Fibroblast of skin of right biceps (primary cell): ENCODE data around the gene WDR64.
"Not testable (repeated sequence)": the region's sequence is repeated elsewhere in the genome, so short reads cannot be mapped to it uniquely, and the experiment has no call there.

Experiments used
- DNase-seq: peaks from one replicate; pipeline ENCODE4 v3.0.0-alpha.2; 2013

The WDR64 gene

GRCh38 chr1:241813768-241814320 is 161.8 kb downstream of the WDR64 start:
- DNase-seq, result no peak

- peak; percentile 14 for DNase-seq
These were observed 163.9 kb downstream of the WDR64 start for GRCh38 chr1:241816008-241816407.

GRCh38 chr1:241817331-241817792 is 165.3 kb downstream of the WDR64 start:
- peak; percentile 80 for DNase-seq

DNA sequence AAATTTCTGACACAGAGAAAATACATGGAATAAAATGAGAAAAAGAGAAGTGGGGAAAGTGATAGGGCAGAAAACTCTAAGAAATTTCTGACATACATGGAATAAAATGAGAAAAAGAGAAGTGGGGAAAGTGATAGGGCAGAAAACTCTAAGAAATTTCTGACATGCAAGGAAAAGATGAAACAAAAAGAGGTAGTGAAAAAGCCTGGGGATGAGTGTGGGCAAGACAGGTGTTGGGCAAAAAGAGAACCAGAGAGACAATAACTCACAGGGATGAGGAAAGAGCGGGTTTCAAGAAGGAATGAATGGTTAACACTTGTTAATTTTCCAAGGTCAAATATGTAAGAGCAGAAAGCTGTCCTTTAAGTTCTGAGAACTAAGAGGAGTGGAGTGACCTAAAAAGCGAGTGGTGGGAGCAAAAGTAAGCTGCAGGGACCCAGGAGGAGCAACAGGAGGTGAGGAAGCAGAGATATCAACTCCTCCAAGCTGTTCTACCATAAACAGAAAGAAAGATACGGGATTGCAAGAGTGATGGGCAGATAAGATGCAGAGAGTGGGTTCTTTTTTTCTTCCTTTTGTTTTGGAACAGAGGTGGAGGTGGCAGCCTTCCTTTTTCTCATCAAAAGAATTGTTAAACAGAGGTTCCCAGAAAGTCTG is 166.0 kb downstream of the WDR64 start:
- DNase-seq, result no peak

- DNase-seq, result no peak
These were observed 167.3 kb downstream of the WDR64 start for GRCh38 chr1:241819340-241819866.

- DNase-seq, result peak; percentile 60
These were observed 169.3 kb downstream of the WDR64 start for GRCh38 chr1:241821363-241821762.

DNA sequence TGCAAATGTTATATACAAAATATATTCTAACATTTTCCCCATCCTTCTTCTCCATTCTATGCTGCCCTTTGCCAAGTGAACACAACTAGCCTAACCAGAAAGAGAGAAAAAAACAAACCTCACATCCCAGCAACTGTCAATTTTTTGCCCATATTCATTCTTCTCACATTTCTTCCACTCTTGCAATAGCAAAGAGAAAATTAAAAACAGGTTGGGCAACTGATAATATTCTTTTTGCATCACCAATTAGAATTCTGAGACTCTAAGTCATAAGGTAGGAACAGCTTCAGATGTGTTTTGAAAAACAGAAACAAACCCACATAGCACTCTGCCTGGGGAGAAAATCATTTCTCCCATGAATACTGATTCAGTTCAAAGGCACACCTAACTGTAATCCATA is 170.8 kb downstream of the WDR64 start:
- peak; percentile 17 for DNase-seq

DNA sequence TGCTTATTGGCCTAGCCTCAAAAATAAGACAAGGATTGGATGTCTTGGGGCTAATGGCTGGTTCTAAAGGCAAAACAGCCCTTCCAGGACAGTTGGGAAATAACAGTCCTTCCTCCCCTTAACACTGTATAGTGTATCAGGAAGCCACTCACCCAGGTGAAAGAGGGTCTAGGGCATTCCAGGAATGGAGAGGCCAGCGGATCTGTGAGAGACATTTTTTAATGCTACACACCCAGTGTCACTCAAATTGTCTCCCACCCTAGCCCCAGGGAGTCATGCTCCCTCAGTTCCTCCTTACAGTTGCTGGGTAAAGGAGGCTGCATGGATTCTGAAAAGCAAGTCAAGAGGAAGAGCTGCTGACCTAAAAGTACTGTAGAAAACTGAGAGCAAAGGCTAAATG is 171.8 kb downstream of the WDR64 start:
- DNase-seq, result no peak

DNA sequence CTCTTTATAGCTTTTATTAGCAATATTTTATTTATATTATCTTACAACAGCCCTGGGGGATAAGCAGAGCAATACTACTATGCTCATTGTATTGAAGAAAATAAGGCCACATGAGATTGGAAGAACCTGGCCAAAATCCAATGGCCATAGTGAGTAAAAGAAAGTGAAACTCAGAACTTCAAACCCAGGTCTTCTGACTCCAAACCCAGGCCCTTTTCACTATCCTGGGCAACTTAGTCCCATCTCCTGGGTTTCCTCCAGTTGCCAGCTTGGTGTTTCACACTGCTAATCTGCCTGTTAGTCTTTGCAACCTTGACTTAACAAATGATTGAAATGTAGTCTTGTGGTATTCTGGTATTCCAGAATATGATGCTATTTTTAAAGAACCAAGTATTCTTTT is 173.5 kb downstream of the WDR64 start:
- peak; percentile 16 for DNase-seq

DNA sequence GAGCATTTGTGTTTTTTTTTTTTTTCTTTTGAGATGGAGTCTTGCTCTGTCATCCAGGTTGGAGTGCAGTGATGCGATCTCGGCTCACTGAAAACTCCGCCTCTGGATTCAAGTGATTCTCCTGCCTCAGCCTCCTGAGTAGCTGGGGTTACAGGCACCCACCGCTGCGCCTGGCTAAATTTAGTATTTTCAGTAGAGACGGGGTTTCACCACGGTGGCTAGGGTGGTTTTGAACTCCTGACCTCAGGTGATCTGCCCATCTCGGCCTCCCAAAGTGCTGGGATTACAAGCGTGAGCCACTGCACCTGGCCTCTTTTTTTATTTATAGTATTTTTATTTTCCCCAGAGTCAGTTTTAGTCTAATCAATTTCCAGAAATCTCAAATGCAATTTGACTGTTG is 174.5 kb downstream of the WDR64 start:
- not testable (repeated sequence) for DNase-seq

DNA sequence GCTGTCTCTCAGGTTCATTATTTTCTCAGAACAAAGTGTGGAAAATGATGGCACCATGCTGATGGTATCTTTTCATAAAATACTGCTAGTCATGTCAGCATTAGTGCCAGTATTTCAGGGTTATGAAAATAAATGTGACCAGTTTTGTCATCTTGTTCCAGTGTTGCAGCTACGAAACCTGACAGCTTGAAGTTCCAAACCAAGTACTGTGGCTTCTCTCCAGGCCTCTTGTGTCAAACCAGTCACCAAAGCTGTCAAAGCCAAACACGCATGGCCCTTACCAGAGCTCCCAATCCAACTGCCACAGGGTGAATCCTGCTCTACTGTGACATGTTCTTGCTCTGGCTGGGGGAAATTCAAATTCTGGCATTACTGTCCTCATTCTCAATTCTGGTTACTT is 175.2 kb downstream of the WDR64 start:
- no peak for DNase-seq

- DNase-seq, result peak; percentile 80
These were observed 176.5 kb downstream of the WDR64 start for GRCh38 chr1:241828463-241829021.

GRCh38 chr1:241829468-241829867 is 177.4 kb downstream of the WDR64 start:
- DNase-seq, result no peak

DNA sequence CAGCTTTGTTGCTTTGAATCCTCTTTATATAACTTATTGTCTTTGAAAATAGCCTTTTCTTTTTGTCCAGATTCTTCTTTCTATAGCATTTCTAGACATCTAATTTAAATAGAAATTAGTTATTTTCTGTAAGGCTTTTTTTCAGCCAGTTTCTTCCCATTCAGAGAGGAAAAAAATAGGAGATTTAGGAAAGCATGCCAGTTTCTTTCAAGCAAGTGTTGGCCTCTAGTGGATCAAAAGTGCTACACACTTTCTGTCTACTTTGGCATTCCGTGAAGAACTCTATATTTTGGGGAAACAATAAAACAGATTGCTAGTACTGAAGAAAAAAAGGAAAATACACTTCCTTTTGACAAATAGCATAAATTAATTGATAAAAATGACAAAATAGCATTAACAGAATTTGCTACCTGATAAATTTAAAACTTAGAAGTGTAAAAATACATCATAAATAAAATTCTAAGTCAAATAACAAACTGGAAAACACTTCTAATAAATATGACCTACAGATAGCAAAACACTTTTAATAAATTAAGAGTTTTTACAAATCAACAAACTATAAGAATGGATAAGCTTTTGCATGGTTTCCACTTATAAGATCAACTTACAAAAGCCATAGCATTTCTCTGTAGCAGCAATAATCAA is 182.8 kb downstream of the WDR64 start:
- peak; percentile 50 for DNase-seq

GRCh38 chr1:241836941-241837340 is 184.9 kb downstream of the WDR64 start:
- no peak for DNase-seq

- no peak for DNase-seq
These were observed 185.3 kb downstream of the WDR64 start for GRCh38 chr1:241837416-241837815.

DNA sequence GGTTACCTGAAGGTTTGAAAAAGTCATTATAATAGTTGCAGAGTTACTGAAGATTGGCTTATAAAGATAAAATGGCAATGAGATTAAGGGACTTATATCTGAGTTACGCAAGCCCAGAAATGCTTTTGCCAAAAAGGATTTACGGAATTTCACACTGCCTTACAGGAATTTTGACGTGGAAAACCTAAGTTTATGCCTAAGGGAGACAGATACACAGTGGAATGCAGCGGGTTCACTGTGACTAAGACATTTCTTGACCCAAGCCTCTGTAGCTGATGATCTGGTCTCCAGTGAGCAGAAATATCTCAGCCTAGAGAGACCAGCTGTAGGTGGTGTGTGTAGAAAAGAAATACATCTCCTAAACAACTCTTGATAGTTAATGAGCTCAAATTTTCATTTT is 185.8 kb downstream of the WDR64 start:
- peak; percentile 83 for DNase-seq

DNA sequence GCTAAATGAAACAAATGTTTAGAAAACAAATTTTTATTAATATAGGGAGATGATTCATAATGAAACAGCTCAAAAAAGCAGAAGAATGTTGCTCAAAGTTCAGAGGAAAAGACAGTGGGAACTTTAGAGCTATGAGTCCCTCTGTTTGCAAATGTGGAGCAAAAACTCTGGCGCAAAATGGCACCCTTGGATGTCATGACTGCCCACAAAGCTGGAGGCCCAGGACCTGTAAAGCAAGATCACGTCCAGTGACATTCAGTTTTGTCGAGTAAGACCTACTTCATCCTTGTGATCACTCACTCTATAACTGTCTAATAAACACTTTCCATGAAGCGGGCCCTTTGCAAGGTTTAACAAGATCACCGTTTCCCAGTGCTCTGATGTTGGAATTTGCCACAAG is 186.8 kb downstream of the WDR64 start:
- no peak for DNase-seq

DNA sequence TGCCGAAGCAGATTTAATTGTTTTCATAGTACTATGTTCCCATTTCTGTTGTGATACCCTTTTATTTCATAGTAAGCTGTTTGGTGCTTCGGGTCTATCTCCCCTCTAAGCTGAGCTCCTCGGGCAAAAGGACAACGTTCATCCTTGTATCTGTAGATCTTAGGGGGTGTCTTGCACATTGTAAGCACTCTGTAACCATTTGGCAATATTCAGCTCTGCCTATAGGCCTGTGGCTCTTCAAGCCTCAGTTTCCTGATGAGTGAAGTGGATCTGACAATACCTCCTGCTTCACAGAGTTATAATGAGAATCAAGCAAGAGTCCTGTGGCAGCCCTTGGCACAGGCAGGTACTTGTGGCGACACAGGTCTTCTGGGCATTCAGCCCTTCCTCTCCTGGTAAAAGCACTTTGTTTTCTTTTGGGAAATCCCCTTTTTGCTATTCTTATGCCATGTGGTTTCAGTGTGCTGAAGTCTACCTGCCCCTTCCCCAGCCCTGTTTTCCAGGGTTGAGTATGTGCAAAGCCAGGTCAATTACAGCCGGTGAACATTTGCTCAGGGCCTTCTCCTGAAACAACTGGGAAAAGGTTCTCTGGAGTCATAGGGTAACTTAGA is 187.4 kb downstream of the WDR64 start:
- no peak for DNase-seq

GRCh38 chr1:241840164-241840563 is 188.1 kb downstream of the WDR64 start:
- no peak for DNase-seq

- no peak for DNase-seq
These were observed 189.6 kb downstream of the WDR64 start for GRCh38 chr1:241841691-241842090.

GRCh38 chr1:241842565-241842964 is 190.5 kb downstream of the WDR64 start:
- DNase-seq, result peak; percentile 61

DNA sequence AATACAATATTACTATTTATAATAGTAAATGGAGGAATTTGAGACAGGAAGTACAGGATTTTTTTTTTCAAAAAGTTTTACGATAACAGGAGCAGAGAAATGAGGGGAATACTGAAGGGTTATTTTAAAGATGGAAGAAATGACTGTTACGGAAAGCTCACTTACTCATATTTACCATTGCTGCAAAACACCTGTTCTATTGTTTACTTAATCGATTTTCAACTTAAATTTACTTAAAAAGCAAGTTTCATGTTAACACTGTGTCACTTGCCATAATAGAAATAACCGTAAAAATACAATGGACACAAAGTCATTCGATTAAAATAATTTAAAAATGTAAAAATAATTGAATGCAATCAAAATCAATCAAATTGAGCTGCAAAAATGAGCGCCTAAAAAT is 192.5 kb downstream of the WDR64 start:
- DNase-seq, result no peak
